ENCODE data around the gene PRKAR1B.

The PRKAR1B gene

GRCh38 chr7:576524-577277 is 150.4 kb downstream of the PRKAR1B start:
- H3K4me1 ChIP-seq (ENCODE audit: control insufficient read depth, insufficient read depth, low read depth, low read length), result peaks cover 5% of the 10 kb centered on the region

DNA sequence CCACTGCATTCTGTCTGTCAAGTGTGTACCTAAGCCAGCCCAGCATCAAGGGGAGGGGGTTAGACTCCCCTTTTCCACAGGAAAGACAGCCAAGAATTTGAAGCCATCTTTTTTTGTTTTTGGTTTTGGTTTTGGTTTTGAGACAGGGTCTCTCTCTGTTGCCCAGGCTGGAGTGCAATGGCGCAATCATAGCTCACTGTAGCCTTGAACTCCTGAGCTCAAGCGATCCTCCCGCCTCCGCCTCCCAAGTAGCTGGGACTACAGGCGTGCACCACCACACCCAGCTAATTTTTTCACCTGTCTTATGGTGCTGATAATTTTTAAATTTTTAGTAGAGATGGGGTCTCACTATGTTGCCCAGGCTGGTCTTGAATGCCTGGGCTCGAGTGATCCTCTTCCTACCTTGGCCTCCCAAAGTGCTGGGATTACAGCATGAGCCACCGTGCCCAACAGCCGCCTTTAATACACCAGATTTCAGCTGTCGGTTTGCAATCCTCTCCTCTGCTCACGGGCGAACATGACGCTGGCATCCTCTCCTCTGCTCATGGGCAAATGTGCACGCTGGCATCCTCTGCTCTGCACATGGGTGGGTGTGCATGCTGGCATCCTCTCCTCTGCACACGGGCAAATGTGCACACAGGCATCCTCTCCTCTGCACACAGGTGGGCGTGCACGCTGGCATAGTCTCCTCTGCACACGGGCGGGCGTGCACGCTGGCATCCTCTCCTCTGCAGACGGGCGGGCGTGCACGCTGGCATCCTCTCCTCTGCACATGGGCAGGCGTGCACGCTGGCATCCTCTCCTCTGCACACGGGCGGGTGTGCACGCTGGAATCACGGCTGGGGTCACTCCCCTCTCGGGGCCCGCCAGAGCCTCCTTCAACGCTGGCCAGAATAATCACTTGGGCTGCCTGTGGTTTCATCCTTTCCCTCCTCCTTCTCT is 151.4 kb downstream of the PRKAR1B start:
- H3K79me1 ChIP-seq (replicated peaks; ENCODE audit: low read length, poor library complexity, severe bottlenecking), result no peaks in the 10 kb centered on the region
- 95% methylated on average over 32 of the region's 33 CpGs for WGBS
- H3K36me3 ChIP-seq (ENCODE audit: control insufficient read depth in 1 of 2, insufficient read depth in 2 of 2, low read depth in 1 of 2, low read length in 2 of 2), result peaks cover 0 to 35% of the 10 kb centered on the region in 2 experiments
- no peak overlapping the region for H3K4ac ChIP-seq (ENCODE audit: low read depth in 1 of 2, low read length in 2 of 2)
- H3K9ac ChIP-seq (ENCODE audit: low read length), result no peak overlapping the region
- no peak overlapping the region for H3K23ac ChIP-seq (ENCODE audit: low read length in 2 of 2)
- DNase-seq, result no peak
- H2BK12ac ChIP-seq (ENCODE audit: low read length in 2 of 2), result no peak overlapping the region
- peaks cover 5% of the 10 kb centered on the region for H3K4me1 ChIP-seq (ENCODE audit: control insufficient read depth, insufficient read depth, low read depth, low read length)
- no peak overlapping the region for H3K14ac ChIP-seq (ENCODE audit: low read length in 2 of 2)
- no peak overlapping the region for H3K4me2 ChIP-seq (ENCODE audit: low read length, poor library complexity, severe bottlenecking)
- H2BK120ac ChIP-seq (ENCODE audit: low read depth, low read length), result no peak overlapping the region
- no peak overlapping the region for H2AFZ ChIP-seq (ENCODE audit: low read depth, low read length)
- no peak overlapping the region for H3K18ac ChIP-seq (ENCODE audit: low read depth in 1 of 2, low read length in 2 of 2)
- H4K8ac ChIP-seq (ENCODE audit: low read length), result no peak overlapping the region
- H3K4me3 ChIP-seq (ENCODE audit: insufficient read depth in 1 of 2, low read depth in 1 of 2, low read length in 2 of 2), result no peak overlapping the region
- no peak overlapping the region for H2AK5ac ChIP-seq (ENCODE audit: low read length, severe bottlenecking)
- no peak overlapping the region for H3K27ac ChIP-seq (ENCODE audit: low read length, poor library complexity, severe bottlenecking)
- H3K9me3 ChIP-seq (ENCODE audit: control insufficient read depth, low read length), result no peaks in the 10 kb centered on the region
- H2BK15ac ChIP-seq (ENCODE audit: low read depth, poor library complexity, severe bottlenecking), result no peak overlapping the region
- H4K91ac ChIP-seq (ENCODE audit: low read length), result no peak overlapping the region
- H2BK5ac ChIP-seq (ENCODE audit: low read depth, low read length, poor library complexity, severe bottlenecking), result no peak overlapping the region
- peaks cover 0 to 8% of the 10 kb centered on the region in 2 experiments for H3K27me3 ChIP-seq (ENCODE audit: control insufficient read depth in 1 of 2, insufficient read depth in 1 of 2, low read length in 2 of 2)

More at GRCh38 chr7:576524-577277, 150.4 kb downstream of the PRKAR1B start:
- H3K18ac ChIP-seq (ENCODE audit: low read depth in 1 of 2, low read length in 2 of 2), result no peak overlapping the region
- H2BK5ac ChIP-seq (ENCODE audit: low read depth, low read length, poor library complexity, severe bottlenecking), result no peak overlapping the region
- peaks cover 0 to 35% of the 10 kb centered on the region in 2 experiments for H3K36me3 ChIP-seq (ENCODE audit: control insufficient read depth in 1 of 2, insufficient read depth in 2 of 2, low read depth in 1 of 2, low read length in 2 of 2)
- H2AFZ ChIP-seq (ENCODE audit: low read depth, low read length), result no peak overlapping the region
- no peak overlapping the region for H3K9ac ChIP-seq (ENCODE audit: low read length)
- no peak for DNase-seq
- no peak overlapping the region for H3K4me3 ChIP-seq (ENCODE audit: insufficient read depth in 1 of 2, low read depth in 1 of 2, low read length in 2 of 2)
- H4K91ac ChIP-seq (ENCODE audit: low read length), result no peak overlapping the region
- no peaks in the 10 kb centered on the region for H3K9me3 ChIP-seq (ENCODE audit: control insufficient read depth, low read length)
- H3K23ac ChIP-seq (ENCODE audit: low read length in 2 of 2), result no peak overlapping the region
- H3K27ac ChIP-seq (ENCODE audit: low read length, poor library complexity, severe bottlenecking), result no peak overlapping the region
- H4K8ac ChIP-seq (ENCODE audit: low read length), result no peak overlapping the region
- H2AK5ac ChIP-seq (ENCODE audit: low read length, severe bottlenecking), result no peak overlapping the region
- 92% methylated on average over 37 of the region's 37 CpGs for WGBS
- H3K4ac ChIP-seq (ENCODE audit: low read depth in 1 of 2, low read length in 2 of 2), result no peak overlapping the region
- no peak overlapping the region for H2BK120ac ChIP-seq (ENCODE audit: low read depth, low read length)
- H3K27me3 ChIP-seq (ENCODE audit: control insufficient read depth in 1 of 2, insufficient read depth in 1 of 2, low read length in 2 of 2), result peaks cover 0 to 8% of the 10 kb centered on the region in 2 experiments
- H3K79me1 ChIP-seq (replicated peaks; ENCODE audit: low read length, poor library complexity, severe bottlenecking), result no peaks in the 10 kb centered on the region
- no peak overlapping the region for H2BK12ac ChIP-seq (ENCODE audit: low read length in 2 of 2)
- no peak overlapping the region for H3K4me2 ChIP-seq (ENCODE audit: low read length, poor library complexity, severe bottlenecking)
- H3K14ac ChIP-seq (ENCODE audit: low read length in 2 of 2), result no peak overlapping the region
- no peak overlapping the region for H2BK15ac ChIP-seq (ENCODE audit: low read depth, poor library complexity, severe bottlenecking)

GRCh38 chr7:574661-575395 is 152.3 kb downstream of the PRKAR1B start:
- WGBS, result 98% methylated on average over 23 of the region's 23 CpGs
- H3K23ac ChIP-seq (ENCODE audit: low read length in 2 of 2), result no peak overlapping the region
- no peaks in the 10 kb centered on the region for H3K79me1 ChIP-seq (replicated peaks; ENCODE audit: low read length, poor library complexity, severe bottlenecking)
- H4K8ac ChIP-seq (ENCODE audit: low read length), result no peak overlapping the region
- H3K9ac ChIP-seq (ENCODE audit: low read length), result no peak overlapping the region
- no peak overlapping the region for H2AFZ ChIP-seq (ENCODE audit: low read depth, low read length)
- H3K4me3 ChIP-seq (ENCODE audit: insufficient read depth in 1 of 2, low read depth in 1 of 2, low read length in 2 of 2), result no peak overlapping the region
- H3K27ac ChIP-seq (ENCODE audit: low read length, poor library complexity, severe bottlenecking), result no peak overlapping the region
- H3K27me3 ChIP-seq (ENCODE audit: control insufficient read depth in 1 of 2, insufficient read depth in 1 of 2, low read length in 2 of 2), result peaks cover 0 to 8% of the 10 kb centered on the region in 2 experiments
- H3K4me2 ChIP-seq (ENCODE audit: low read length, poor library complexity, severe bottlenecking), result no peak overlapping the region
- H2BK120ac ChIP-seq (ENCODE audit: low read depth, low read length), result no peak overlapping the region
- H2BK12ac ChIP-seq (ENCODE audit: low read length in 2 of 2), result no peak overlapping the region
- no peaks in the 10 kb centered on the region for H3K9me3 ChIP-seq (ENCODE audit: control insufficient read depth, low read length)
- H4K91ac ChIP-seq (ENCODE audit: low read length), result no peak overlapping the region
- H3K14ac ChIP-seq (ENCODE audit: low read length in 2 of 2), result no peak overlapping the region
- no peak overlapping the region for H3K4ac ChIP-seq (ENCODE audit: low read depth in 1 of 2, low read length in 2 of 2)
- H2BK5ac ChIP-seq (ENCODE audit: low read depth, low read length, poor library complexity, severe bottlenecking), result no peak overlapping the region
- peaks cover 0 to 35% of the 10 kb centered on the region in 2 experiments for H3K36me3 ChIP-seq (ENCODE audit: control insufficient read depth in 1 of 2, insufficient read depth in 2 of 2, low read depth in 1 of 2, low read length in 2 of 2)
- no peak overlapping the region for H2AK5ac ChIP-seq (ENCODE audit: low read length, severe bottlenecking)
- H3K4me1 ChIP-seq (ENCODE audit: control insufficient read depth, insufficient read depth, low read depth, low read length), result peaks cover 5% of the 10 kb centered on the region
- H2BK15ac ChIP-seq (ENCODE audit: low read depth, poor library complexity, severe bottlenecking), result no peak overlapping the region
- no peak overlapping the region for H3K18ac ChIP-seq (ENCODE audit: low read depth in 1 of 2, low read length in 2 of 2)
- DNase-seq, result no peak
